Measurements from ENCODE around the gene GNAI3. TPM values are rescaled to one million over a fixed set of nuclear protein-coding genes. Genes with fewer than 3 reads are reported as not detected.

The GNAI3 gene
- total RNA-seq (2014; rRNA removed; shearing (Covaris generic)) = 14.7 and 14.9 TPM in 2 replicates
- polyA plus RNA-seq (2016; fragmentation: Nextera tagmentation; extraction: Ambion mirVana) = 14.6 and 14.9 TPM in 2 replicates

- Histone ChIP-seq H3K9me2 (ENCODE audit: insufficient read depth) (no peaks in the 10 kb centered on the region), H3F3A (ENCODE audit: insufficient read depth) (peaks cover 15% of the 10 kb centered on the region), H3K36me3 (ENCODE audit: low read depth) (no peaks in the 10 kb centered on the region), H3K4me1 (ENCODE audit: insufficient read depth) (peaks cover 29% of the 10 kb centered on the region), H2AFZ (peak within 1 kb of the TSS; percentile 96), H4K20me1 (ENCODE audit: insufficient read depth) (peaks cover 23% of the 10 kb centered on the region), H3K4me3 (peak within 1 kb of the TSS; percentile 99), H3K79me2 (ENCODE audit: insufficient read depth) (peaks cover 67% of the 10 kb centered on the region), H3K9ac (peak within 1 kb of the TSS; percentile 97), H3K27me3 (replicated peaks; ENCODE audit: insufficient read depth) (no peaks in the 10 kb centered on the region), H3K4me2 (ENCODE audit: unreplicated experiment) (peak within 1 kb of the TSS; percentile 91), H3K27ac (peak within 1 kb of the TSS; percentile 93), H3K9me3 (ENCODE audit: low read depth) (no peaks in the 10 kb centered on the region)
- in situ Hi-C loops (cut with MboI) = loop anchor here (5.0 to 10.0 kb wide), 4 partner anchors 79 to 436 kb away; partner anchors contain the start of gene AHCYL1
- TF ChIP-seq EZH2 (IDR thresholded peaks at IDR 0.05; ENCODE audit: insufficient read depth, poor library complexity, severe bottlenecking) = no peak
- no peak for TF ChIP-seq EZH2phosphoT487 (IDR thresholded peaks at IDR 0.05; ENCODE audit: insufficient read depth, low read depth)
- 1% methylated on average over 60 to 68 of the region's 68 CpGs for WGBS, 2 experiments (ENCODE audit: low coverage in 1 of 2, low lambda C conversion rate in 2 of 2, missing lambda C conversion rate in 2 of 2)
- DNase-seq = peak; percentile 97
These were observed at the start of gene GNAI3 for GRCh38 chr1:109548321-109549267. Gene GNAI3 (plus strand): TSS chr1:109548615. CDS start chr1:109548721, 106 bp downstream.

- Histone ChIP-seq H3K4me2 (ENCODE audit: unreplicated experiment) (no peak overlapping the region), H3K4me1 (ENCODE audit: insufficient read depth) (peaks cover 21% of the 10 kb centered on the region), H2AFZ (no peak overlapping the region), H3K4me3 (no peak overlapping the region), H3K27ac (no peak overlapping the region), H3K9ac (no peak overlapping the region), H3K27me3 (replicated peaks; ENCODE audit: insufficient read depth) (no peaks in the 10 kb centered on the region), H3K36me3 (ENCODE audit: low read depth) (0 out of 2 replicates have a peak, but pooled peaks cover 5% of the 10 kb centered on the region), H3F3A (ENCODE audit: insufficient read depth) (peaks cover 10% of the 10 kb centered on the region; the same call in 1 of the 2 replicates), H3K79me2 (ENCODE audit: insufficient read depth) (peaks cover 29% of the 10 kb centered on the region), H3K9me2 (ENCODE audit: insufficient read depth) (no peaks in the 10 kb centered on the region), H3K9me3 (ENCODE audit: low read depth) (no peaks in the 10 kb centered on the region), H4K20me1 (ENCODE audit: insufficient read depth) (no peaks in the 10 kb centered on the region)
- in situ Hi-C loops (cut with MboI) = no loop called here
- no peak for DNase-seq
- no peak for TF ChIP-seq EZH2phosphoT487 (IDR thresholded peaks at IDR 0.05; ENCODE audit: insufficient read depth, low read depth)
- TF ChIP-seq EZH2 (IDR thresholded peaks at IDR 0.05; ENCODE audit: insufficient read depth, poor library complexity, severe bottlenecking) = no peak
- WGBS, 2 experiments (ENCODE audit: low coverage in 1 of 2, low lambda C conversion rate in 2 of 2, missing lambda C conversion rate in 2 of 2) = 77 to 79% methylated on average over 7 of the region's 7 CpGs
These were observed 49.3 kb upstream of the GNAI3 start for GRCh38 chr1:109499081-109499480.

- no peak overlapping the region for H3K27ac ChIP-seq
- H3K9me3 ChIP-seq (ENCODE audit: low read depth) = no peaks in the 10 kb centered on the region
- H3K4me3 ChIP-seq = no peak overlapping the region
- peaks cover 21% of the 10 kb centered on the region for H3K4me1 ChIP-seq (ENCODE audit: insufficient read depth)
- H3F3A ChIP-seq (ENCODE audit: insufficient read depth) = peaks cover 10% of the 10 kb centered on the region; the same call in 1 of the 2 replicates
- peak; percentile 60 for DNase-seq
- H4K20me1 ChIP-seq (ENCODE audit: insufficient read depth) = no peaks in the 10 kb centered on the region
- no peaks in the 10 kb centered on the region for H3K27me3 ChIP-seq (replicated peaks; ENCODE audit: insufficient read depth)
- in situ Hi-C loops (cut with MboI) = no loop called here
- H3K9me2 ChIP-seq (ENCODE audit: insufficient read depth) = no peaks in the 10 kb centered on the region
- no peak overlapping the region for H3K9ac ChIP-seq
- peaks cover 20% of the 10 kb centered on the region for H3K79me2 ChIP-seq (ENCODE audit: insufficient read depth)
- no peak overlapping the region for H3K4me2 ChIP-seq (ENCODE audit: unreplicated experiment)
- WGBS, 2 experiments (ENCODE audit: low coverage in 1 of 2, low lambda C conversion rate in 2 of 2, missing lambda C conversion rate in 2 of 2) = 70 to 73% methylated on average over 4 of the region's 4 CpGs
- H3K36me3 ChIP-seq (ENCODE audit: low read depth) = 0 out of 2 replicates have a peak, but pooled peaks cover 5% of the 10 kb centered on the region
- TF ChIP-seq EZH2 (IDR thresholded peaks at IDR 0.05; ENCODE audit: insufficient read depth, poor library complexity, severe bottlenecking) (no peak), EZH2phosphoT487 (IDR thresholded peaks at IDR 0.05; ENCODE audit: insufficient read depth, low read depth) (no peak)
- no peak overlapping the region for H2AFZ ChIP-seq
These were observed 48.5 kb upstream of the GNAI3 start for GRCh38 chr1:109499661-109500536.

GRCh38 chr1:109500941-109501381, 47.5 kb upstream of the GNAI3 start:
- in situ Hi-C loops (cut with MboI) = no loop called here
- H3K9me3 ChIP-seq (ENCODE audit: low read depth) = no peaks in the 10 kb centered on the region
- no peak overlapping the region for H2AFZ ChIP-seq
- H3K4me1 ChIP-seq (ENCODE audit: insufficient read depth) = peaks cover 21% of the 10 kb centered on the region
- 38 to 51% methylated on average over 5 of the region's 5 CpGs for WGBS, 2 experiments (ENCODE audit: low coverage in 1 of 2, low lambda C conversion rate in 2 of 2, missing lambda C conversion rate in 2 of 2)
- H3K79me2 ChIP-seq (ENCODE audit: insufficient read depth) = peaks cover 10% of the 10 kb centered on the region
- H3K27me3 ChIP-seq (replicated peaks; ENCODE audit: insufficient read depth) = no peaks in the 10 kb centered on the region
- H3K9ac ChIP-seq = no peak overlapping the region
- DNase-seq = peak; percentile 58
- H3K4me3 ChIP-seq = no peak overlapping the region
- H4K20me1 ChIP-seq (ENCODE audit: insufficient read depth) = no peaks in the 10 kb centered on the region
- H3K27ac ChIP-seq = no peak overlapping the region
- H3K9me2 ChIP-seq (ENCODE audit: insufficient read depth) = no peaks in the 10 kb centered on the region
- TF ChIP-seq EZH2phosphoT487 (IDR thresholded peaks at IDR 0.05; ENCODE audit: insufficient read depth, low read depth) = no peak
- TF ChIP-seq EZH2 (IDR thresholded peaks at IDR 0.05; ENCODE audit: insufficient read depth, poor library complexity, severe bottlenecking) = no peak
- H3K36me3 ChIP-seq (ENCODE audit: low read depth) = 0 out of 2 replicates have a peak, but pooled peaks cover 5% of the 10 kb centered on the region
- H3F3A ChIP-seq (ENCODE audit: insufficient read depth) = peaks cover 10% of the 10 kb centered on the region; the same call in 1 of the 2 replicates
- no peak overlapping the region for H3K4me2 ChIP-seq (ENCODE audit: unreplicated experiment)

Measured in GM23248 (cell line).